Loucy (cell line): Measurements from ENCODE around the gene MKLN1.

Experiments used
- H2AFZ ChIP-seq: fragments of 200-600 bp; sonication (generic); 2 replicates; pipeline ENCODE4 v1.6.0; 2016; ENCODE audit warnings: antibody characterized with exemption, mild to moderate bottlenecking, low read length, moderate library complexity
- H3F3A ChIP-seq: fragments of 200-600 bp; 2 replicates; pipeline ENCODE4 v1.6.0; 2016; ENCODE audit warnings: antibody characterized with exemption, low read depth, mild to moderate bottlenecking
- H3K27me3 ChIP-seq: fragments of 200-600 bp; sonication (generic); 2 replicates; pipeline ENCODE4 v1.6.1; 2014; ENCODE audit warnings: low read length, mild to moderate bottlenecking; ENCODE audit not compliant: insufficient read depth, poor library complexity, severe bottlenecking
- H3K36me3 ChIP-seq: fragments of 200-600 bp; sonication (generic); 2 replicates; pipeline ENCODE4 v1.6.1; 2016; ENCODE audit warnings: low read length; ENCODE audit not compliant: insufficient read depth
- H3K4me1 ChIP-seq: fragments of 200-600 bp; sonication (generic); 2 replicates; pipeline ENCODE4 v1.5.1; 2014; ENCODE audit warnings: low read length, mild to moderate bottlenecking; ENCODE audit not compliant: insufficient read depth, poor library complexity, severe bottlenecking
- H3K4me2 ChIP-seq: fragments of 200-600 bp; sonication (generic); 2 replicates; pipeline ENCODE4 v1.6.0; 2014; ENCODE audit warnings: antibody characterized with exemption, low read length, low read depth, mild to moderate bottlenecking; ENCODE audit not compliant: poor library complexity, severe bottlenecking
- H3K4me3 ChIP-seq: fragments of 200-600 bp; sonication (generic); 2 replicates; pipeline ENCODE4 v1.5.1; 2014; ENCODE audit warnings: low read length, mild to moderate bottlenecking, mixed read lengths; ENCODE audit not compliant: poor library complexity, severe bottlenecking
- H3K79me2 ChIP-seq: fragments of 200-600 bp; sonication (generic); 2 replicates; pipeline ENCODE4 v1.6.1; 2014; ENCODE audit warnings: low read length; ENCODE audit not compliant: insufficient read depth
- H3K9ac ChIP-seq: fragments of 200-600 bp; sonication (generic); 2 replicates; pipeline ENCODE4 v1.6.0; 2014; ENCODE audit warnings: mild to moderate bottlenecking, low read depth, low read length, moderate library complexity; ENCODE audit not compliant: poor library complexity, severe bottlenecking
- H3K9me2 ChIP-seq: fragments of 200-600 bp; sonication (generic); replicated peaks from 2 replicates; pipeline ENCODE4 v1.6.1; 2016; ENCODE audit warnings: low read depth, low read length, mixed read lengths
- H3K9me3 ChIP-seq: fragments of 200-600 bp; sonication (generic); 2 replicates; pipeline ENCODE4 v1.6.1; 2014; ENCODE audit warnings: mild to moderate bottlenecking, antibody characterized with exemption, low read length, low read depth; ENCODE audit not compliant: insufficient read depth
- H4K20me1 ChIP-seq: fragments of 200-600 bp; sonication (generic); 2 replicates; pipeline ENCODE4 v1.6.0; 2014; ENCODE audit warnings: antibody characterized with exemption, low read length, mild to moderate bottlenecking; ENCODE audit not compliant: insufficient read depth, poor library complexity, severe bottlenecking
- EZH2phosphoT487 ChIP-seq: fragments of 200-600 bp; IDR thresholded peaks from 2 replicates; pipeline ENCODE4 v1.6.1; 2018; ENCODE audit warnings: antibody characterized with exemption, mild to moderate bottlenecking, moderate library complexity, borderline replicate concordance
- TF ChIP-seq, protein P1 (sequence below): fragments of 200-600 bp; sonication (generic); conservative IDR thresholded peaks from 2 replicates; pipeline ENCODE4 v1.5.1; 2014; ENCODE audit warnings: mild to moderate bottlenecking, antibody characterized with exemption, low read length

Gene MKLN1

DNA sequence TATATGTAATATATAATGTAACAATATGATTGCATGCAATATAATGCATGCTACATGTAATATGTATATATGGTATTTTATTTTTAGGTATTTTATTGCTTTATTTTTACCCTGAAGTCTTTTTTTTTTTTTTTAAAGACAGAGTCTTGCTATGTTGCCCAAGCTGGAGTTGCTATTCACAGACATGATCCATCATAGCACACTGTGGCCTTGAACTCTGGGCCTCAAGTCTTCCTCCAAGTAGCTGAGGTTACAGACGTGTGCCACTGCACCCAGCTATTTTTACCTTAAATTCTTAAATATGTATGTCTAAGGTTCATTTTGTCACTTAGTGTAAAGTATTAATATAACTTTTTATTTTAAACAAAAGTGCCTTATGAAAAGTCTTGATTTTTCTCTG is 47.1 kb downstream of the MKLN1 start:
- H3K79me2 ChIP-seq: peaks cover 72% of the 10 kb centered on the region
- no peaks in the 10 kb centered on the region for H3K27me3 ChIP-seq
- no peak for TF ChIP-seq EZH2phosphoT487
- TF ChIP-seq, protein P1, sequence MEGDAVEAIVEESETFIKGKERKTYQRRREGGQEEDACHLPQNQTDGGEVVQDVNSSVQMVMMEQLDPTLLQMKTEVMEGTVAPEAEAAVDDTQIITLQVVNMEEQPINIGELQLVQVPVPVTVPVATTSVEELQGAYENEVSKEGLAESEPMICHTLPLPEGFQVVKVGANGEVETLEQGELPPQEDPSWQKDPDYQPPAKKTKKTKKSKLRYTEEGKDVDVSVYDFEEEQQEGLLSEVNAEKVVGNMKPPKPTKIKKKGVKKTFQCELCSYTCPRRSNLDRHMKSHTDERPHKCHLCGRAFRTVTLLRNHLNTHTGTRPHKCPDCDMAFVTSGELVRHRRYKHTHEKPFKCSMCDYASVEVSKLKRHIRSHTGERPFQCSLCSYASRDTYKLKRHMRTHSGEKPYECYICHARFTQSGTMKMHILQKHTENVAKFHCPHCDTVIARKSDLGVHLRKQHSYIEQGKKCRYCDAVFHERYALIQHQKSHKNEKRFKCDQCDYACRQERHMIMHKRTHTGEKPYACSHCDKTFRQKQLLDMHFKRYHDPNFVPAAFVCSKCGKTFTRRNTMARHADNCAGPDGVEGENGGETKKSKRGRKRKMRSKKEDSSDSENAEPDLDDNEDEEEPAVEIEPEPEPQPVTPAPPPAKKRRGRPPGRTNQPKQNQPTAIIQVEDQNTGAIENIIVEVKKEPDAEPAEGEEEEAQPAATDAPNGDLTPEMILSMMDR: no peak
- H3K4me2 ChIP-seq: no peak overlapping the region
- peaks cover 16% of the 10 kb centered on the region for H3K4me1 ChIP-seq
- no peaks in the 10 kb centered on the region for H3F3A ChIP-seq
- H3K9ac ChIP-seq: no peak overlapping the region
- peaks cover 57% of the 10 kb centered on the region for H4K20me1 ChIP-seq
- no peak overlapping the region for H3K4me3 ChIP-seq
- H2AFZ ChIP-seq: no peak overlapping the region
- H3K9me3 ChIP-seq: no peaks in the 10 kb centered on the region
- peaks cover 15% of the 10 kb centered on the region for H3K36me3 ChIP-seq
- H3K9me2 ChIP-seq: no peaks in the 10 kb centered on the region

DNA sequence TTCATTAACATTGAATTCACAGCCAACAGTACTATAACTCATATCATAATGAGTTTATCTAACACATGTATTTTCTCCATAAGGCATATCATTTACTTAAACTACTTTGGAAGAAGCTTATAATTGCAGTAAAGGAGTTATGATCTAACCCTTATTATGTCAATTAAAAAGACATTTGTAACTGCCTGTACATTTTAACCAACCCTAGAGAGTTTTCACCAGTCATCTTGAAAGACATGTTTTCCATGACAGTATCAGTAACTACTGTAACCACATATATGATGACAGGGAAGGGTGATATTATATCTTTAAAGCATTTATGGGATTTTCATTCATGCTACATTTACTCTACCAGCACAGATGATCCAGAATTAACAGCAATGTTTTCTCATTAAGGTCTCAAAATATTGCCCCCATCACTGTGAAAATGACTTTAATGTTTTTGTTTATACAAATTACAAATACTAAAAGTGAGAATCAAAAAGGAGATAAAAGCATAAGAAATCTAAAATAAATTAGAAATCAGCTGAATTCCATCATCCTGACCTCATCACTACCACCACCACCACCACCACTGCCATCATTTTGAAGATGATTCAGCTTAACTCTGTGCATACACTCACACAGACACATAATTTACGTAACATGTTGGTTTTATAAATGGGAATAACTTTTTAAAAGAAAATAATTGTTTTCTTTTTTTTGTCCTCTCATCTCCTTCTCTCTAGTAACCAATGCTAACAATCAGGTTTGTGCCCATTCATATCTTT is 53.6 kb downstream of the MKLN1 start:
- Histone ChIP-seq H3K9me2 (no peaks in the 10 kb centered on the region), H3K4me1 (no peaks in the 10 kb centered on the region), H2AFZ (no peak overlapping the region), H3K4me2 (no peak overlapping the region), H3K9ac (no peak overlapping the region), H3K79me2 (peaks cover 62% of the 10 kb centered on the region; the same call in 1 of the 2 replicates), H3K4me3 (no peak overlapping the region), H3K36me3 (peaks cover 20% of the 10 kb centered on the region), H3F3A (no peaks in the 10 kb centered on the region; the same call in 1 of the 2 replicates), H4K20me1 (peaks cover 52% of the 10 kb centered on the region), H3K9me3 (no peaks in the 10 kb centered on the region), H3K27me3 (no peaks in the 10 kb centered on the region)
- TF ChIP-seq, protein P1: no peak
- TF ChIP-seq EZH2phosphoT487: no peak

DNA sequence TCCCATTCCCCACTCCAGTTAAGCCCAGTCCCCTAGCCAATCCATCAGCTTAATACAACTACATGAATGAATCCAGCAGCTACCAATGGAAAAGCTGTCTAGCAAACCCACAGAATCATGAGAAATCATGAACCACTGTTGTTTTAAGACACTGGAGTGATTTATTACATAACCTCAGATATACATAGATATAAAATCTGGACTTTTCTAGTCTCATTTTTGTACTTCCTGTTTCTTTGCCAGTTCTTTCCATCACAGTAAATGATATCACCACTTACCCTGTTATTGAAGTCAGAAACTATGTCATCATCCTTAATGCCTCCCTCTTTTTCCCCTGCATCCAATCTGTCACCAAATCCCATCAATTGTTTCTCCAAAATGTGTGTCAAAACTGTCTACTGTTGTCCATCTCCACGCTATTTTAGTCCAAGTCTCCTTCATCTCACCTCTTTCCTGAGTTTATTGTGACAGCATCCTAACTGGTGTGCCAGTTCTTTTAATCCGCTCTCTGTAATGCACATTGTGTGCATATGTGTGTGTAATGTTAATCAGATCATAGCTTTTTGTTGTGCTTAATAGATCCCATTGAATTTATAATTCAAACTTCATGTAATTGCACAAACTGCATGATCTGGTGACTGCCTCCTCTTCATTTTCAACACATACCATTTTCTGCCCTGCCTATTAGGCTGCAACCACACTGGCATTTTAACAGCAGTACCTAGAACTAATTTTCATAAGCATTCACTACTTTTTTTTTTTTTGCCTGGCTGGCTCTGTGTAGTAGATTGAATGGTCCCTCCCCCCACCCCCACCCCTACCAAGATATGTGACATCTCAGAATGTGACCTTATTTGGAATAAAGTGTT is 56.0 kb downstream of the MKLN1 start:
- H3F3A ChIP-seq: no peaks in the 10 kb centered on the region; the same call in 1 of the 2 replicates
- peaks cover 64% of the 10 kb centered on the region; the same call in 1 of the 2 replicates for H3K79me2 ChIP-seq
- no peaks in the 10 kb centered on the region for H3K27me3 ChIP-seq
- no peak overlapping the region for H3K9ac ChIP-seq
- H3K9me3 ChIP-seq: no peaks in the 10 kb centered on the region
- H4K20me1 ChIP-seq: peaks cover 49% of the 10 kb centered on the region
- H3K4me2 ChIP-seq: no peak overlapping the region
- H2AFZ ChIP-seq: no peak overlapping the region
- H3K4me1 ChIP-seq: no peaks in the 10 kb centered on the region
- TF ChIP-seq, protein P1: no peak
- TF ChIP-seq EZH2phosphoT487: no peak
- H3K4me3 ChIP-seq: no peak overlapping the region
- peaks cover 13% of the 10 kb centered on the region for H3K36me3 ChIP-seq
- no peaks in the 10 kb centered on the region for H3K9me2 ChIP-seq
